Nephron (organoid): Measurements from ENCODE around the gene HSP90AB1.
A peak's percentile ranks its signal among the peaks of the same experiment; 100 is the strongest.

Experiments
- H3K27ac Mint-ChIP-seq, 3 experiments: 2 replicates each; pipeline ENCODE4 v1.8.0; 2020; ENCODE audit warnings: mixed read lengths in 3 of 3, mild to moderate bottlenecking in 2 of 3, moderate library complexity in 1 of 3
- H3K27me3 Mint-ChIP-seq: 2 replicates; pipeline ENCODE4 v1.8.0; 2021; ENCODE audit warnings: low read depth, mild to moderate bottlenecking, moderate library complexity, mixed read lengths
- H3K36me3 Mint-ChIP-seq: 2 replicates; pipeline ENCODE4 v1.8.0; 2020; ENCODE audit warnings: low read depth, mixed read lengths
- H3K4me1 Mint-ChIP-seq: 2 replicates; pipeline ENCODE4 v1.8.0; 2020; ENCODE audit warnings: mixed read lengths
- H3K4me3 Mint-ChIP-seq, 3 experiments: 2 replicates each; pipeline ENCODE4 v1.8.0; 2020; ENCODE audit warnings: mild to moderate bottlenecking in 3 of 3, mixed read lengths in 3 of 3, moderate library complexity in 2 of 3
- H3K9me3 Mint-ChIP-seq: 2 replicates; pipeline ENCODE4 v1.8.0; 2020; ENCODE audit warnings: mixed read lengths
- TF ChIP-seq, protein P1 (sequence below), 3 experiments: fragments of 200-600 bp; sonication (generic); IDR thresholded peaks; one replicate each; pipeline ENCODE4 v1.5.0; 2021; ENCODE audit warnings: antibody characterized with exemption in 3 of 3; ENCODE audit not compliant: unreplicated experiment in 3 of 3

The HSP90AB1 gene

DNA sequence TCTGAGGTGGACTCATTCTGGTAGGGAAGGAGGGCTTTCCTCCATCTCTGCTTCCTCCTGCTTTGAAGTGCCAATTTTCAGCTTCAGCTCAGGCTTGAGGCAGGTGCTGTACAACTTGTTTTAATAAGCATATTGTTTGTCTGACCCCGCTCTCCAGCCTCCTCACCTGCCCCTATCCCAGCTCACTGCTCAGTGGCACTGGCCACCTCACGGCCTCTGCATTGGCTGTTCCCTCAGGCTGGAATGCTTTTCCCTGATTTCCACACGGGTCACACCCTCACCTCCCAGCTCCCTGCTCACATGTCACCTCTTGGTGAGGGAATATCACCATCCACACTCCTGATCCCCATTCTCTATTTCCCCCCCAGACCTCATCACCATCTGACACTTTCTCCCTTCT lies 52.0 kb downstream of the HSP90AB1 start:
- peak overlapping the region in 2 of 3 experiments; percentile 45 to 74 for H3K4me3 Mint-ChIP-seq
- peaks cover 56% of the 10 kb centered on the region for H3K27me3 Mint-ChIP-seq
- H3K4me1 Mint-ChIP-seq = no peaks in the 10 kb centered on the region
- peaks cover 29% of the 10 kb centered on the region for H3K36me3 Mint-ChIP-seq
- TF ChIP-seq, protein P1, sequence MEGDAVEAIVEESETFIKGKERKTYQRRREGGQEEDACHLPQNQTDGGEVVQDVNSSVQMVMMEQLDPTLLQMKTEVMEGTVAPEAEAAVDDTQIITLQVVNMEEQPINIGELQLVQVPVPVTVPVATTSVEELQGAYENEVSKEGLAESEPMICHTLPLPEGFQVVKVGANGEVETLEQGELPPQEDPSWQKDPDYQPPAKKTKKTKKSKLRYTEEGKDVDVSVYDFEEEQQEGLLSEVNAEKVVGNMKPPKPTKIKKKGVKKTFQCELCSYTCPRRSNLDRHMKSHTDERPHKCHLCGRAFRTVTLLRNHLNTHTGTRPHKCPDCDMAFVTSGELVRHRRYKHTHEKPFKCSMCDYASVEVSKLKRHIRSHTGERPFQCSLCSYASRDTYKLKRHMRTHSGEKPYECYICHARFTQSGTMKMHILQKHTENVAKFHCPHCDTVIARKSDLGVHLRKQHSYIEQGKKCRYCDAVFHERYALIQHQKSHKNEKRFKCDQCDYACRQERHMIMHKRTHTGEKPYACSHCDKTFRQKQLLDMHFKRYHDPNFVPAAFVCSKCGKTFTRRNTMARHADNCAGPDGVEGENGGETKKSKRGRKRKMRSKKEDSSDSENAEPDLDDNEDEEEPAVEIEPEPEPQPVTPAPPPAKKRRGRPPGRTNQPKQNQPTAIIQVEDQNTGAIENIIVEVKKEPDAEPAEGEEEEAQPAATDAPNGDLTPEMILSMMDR (IDR thresholded peaks at IDR 0.05; ENCODE audit: unreplicated experiment in 3 of 3) = no peak
- no peak overlapping the region for H3K27ac Mint-ChIP-seq
- no peaks in the 10 kb centered on the region for H3K9me3 Mint-ChIP-seq

DNA sequence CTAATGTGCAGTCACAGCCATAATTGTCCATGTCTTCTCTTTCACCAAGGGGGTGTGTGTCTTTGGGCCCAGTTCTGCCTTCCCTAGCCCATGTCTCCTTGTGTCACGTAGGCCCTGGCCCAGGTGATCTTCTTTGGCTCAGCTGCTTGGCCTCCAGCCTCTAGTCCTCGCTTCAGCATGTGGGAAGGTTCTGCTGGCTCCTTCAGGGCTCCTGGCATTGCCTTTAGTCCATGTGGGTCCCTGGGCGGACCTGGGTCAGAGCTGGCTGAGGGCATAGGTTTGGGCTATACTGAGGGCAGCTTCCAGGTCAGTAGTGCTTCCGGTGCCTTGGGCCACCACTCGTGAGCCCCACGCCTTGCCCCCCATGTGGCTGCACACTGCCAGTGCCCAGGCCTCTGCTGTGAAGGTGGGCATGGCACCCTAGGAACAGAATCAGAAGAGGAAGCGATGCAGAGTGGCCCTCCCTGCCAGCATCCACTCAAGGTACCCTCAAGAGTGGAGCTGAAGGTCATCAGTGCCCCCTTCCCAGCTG lies 53.5 kb downstream of the HSP90AB1 start:
- peaks cover 41% of the 10 kb centered on the region for H3K27me3 Mint-ChIP-seq
- H3K4me3 Mint-ChIP-seq = no peak overlapping the region
- TF ChIP-seq, protein P1 (IDR thresholded peaks at IDR 0.05; ENCODE audit: unreplicated experiment in 3 of 3) = no peak
- H3K36me3 Mint-ChIP-seq = peaks cover 30% of the 10 kb centered on the region
- H3K27ac Mint-ChIP-seq = no peak overlapping the region
- no peaks in the 10 kb centered on the region for H3K4me1 Mint-ChIP-seq
- no peaks in the 10 kb centered on the region for H3K9me3 Mint-ChIP-seq

DNA sequence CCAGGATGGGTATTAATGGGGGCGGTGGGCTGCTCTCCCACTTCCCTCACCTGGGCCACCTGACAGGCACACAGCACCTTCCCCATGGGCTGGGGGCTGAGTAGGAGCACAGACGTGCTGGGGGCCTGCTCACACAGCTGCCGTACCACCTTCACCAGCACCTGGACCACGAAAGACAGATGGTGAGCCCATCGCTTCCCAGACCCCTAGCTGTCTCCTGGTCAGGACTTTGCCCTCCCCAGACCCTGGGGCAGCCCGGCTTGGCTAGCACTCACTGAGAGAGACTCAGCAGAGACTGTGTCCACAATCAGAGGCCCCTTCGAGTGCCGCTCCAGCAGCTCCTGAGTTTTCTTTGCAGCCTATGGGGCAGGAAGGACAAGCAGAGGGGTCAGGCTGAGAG lies 54.2 kb downstream of the HSP90AB1 start:
- H3K4me3 Mint-ChIP-seq = no peak overlapping the region
- peaks cover 35% of the 10 kb centered on the region for H3K27me3 Mint-ChIP-seq
- H3K27ac Mint-ChIP-seq = no peak overlapping the region
- H3K4me1 Mint-ChIP-seq = no peaks in the 10 kb centered on the region
- TF ChIP-seq, protein P1 (IDR thresholded peaks at IDR 0.05; ENCODE audit: unreplicated experiment in 3 of 3) = no peak
- peaks cover 36% of the 10 kb centered on the region for H3K36me3 Mint-ChIP-seq
- H3K9me3 Mint-ChIP-seq = no peaks in the 10 kb centered on the region

DNA sequence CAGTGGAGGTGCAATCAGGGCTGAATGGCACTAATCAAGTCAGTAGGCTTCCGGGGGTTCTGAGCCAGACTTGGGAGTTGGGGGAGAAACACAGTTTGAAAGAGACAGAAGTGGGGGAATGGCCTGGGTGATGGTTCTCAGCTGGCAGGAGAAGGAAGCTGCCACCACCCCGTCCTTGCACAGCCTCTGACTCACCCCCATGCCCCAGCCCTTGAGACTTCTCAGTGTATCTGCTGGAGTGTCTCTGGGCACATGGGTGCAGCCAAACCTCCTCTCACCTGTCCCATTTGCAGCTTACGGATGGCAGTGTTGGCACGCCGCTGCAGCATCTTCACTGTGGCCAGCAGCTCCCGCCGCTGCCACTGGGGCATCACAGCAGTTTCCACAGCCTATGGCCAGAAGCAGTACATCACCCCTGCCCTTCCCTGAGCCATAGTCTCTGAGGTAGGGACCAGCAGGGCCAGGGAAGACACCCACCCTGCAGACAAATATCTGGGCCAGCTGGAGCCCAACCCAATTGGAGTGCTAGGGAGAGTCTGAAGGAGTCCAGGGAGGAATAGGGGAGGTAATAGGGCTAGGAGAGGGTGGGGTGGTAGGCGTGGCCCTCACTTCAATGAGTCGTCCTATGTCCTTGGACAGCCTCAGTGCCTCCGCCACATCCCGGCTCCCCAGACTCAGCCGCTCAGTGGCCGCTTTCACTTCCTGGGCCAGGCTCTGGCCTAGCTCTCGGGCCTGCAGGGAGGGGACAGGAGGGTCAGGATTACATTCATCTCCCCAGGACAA lies 55.1 kb downstream of the HSP90AB1 start:
- TF ChIP-seq, protein P1 (IDR thresholded peaks at IDR 0.05; ENCODE audit: unreplicated experiment in 3 of 3) = no peak

DNA sequence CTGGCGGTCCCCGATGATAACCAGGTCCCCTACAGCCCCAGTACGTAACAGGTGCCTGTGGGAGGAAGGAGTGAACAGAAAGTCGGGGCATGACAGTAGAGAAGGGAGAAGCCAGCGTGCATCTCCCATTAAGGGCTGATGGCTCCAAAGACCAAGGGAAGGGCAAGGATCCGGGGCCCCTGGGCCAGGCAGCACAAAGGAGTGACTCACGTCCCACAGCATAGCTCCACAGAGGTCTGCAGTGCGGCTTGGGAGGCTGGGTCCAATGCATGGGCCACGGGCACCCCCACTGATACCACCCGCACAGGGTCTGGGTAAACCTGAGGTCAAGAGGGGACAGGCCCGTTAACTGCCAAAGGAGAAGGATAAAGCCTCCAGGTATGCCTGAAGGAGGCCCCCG lies 56.0 kb downstream of the HSP90AB1 start:
- Mint-ChIP-seq H3K4me3 (no peak overlapping the region), H3K27me3 (peaks cover 21% of the 10 kb centered on the region), H3K36me3 (peaks cover 38% of the 10 kb centered on the region), H3K27ac (no peak overlapping the region), H3K9me3 (no peaks in the 10 kb centered on the region), H3K4me1 (no peaks in the 10 kb centered on the region)
- TF ChIP-seq, protein P1 (IDR thresholded peaks at IDR 0.05; ENCODE audit: unreplicated experiment in 3 of 3) = no peak

More for the DNA sequence above, 55.1 kb downstream of the HSP90AB1 start:
- Mint-ChIP-seq H3K27ac (no peak overlapping the region), H3K9me3 (no peaks in the 10 kb centered on the region), H3K36me3 (peaks cover 36% of the 10 kb centered on the region), H3K4me1 (no peaks in the 10 kb centered on the region), H3K4me3 (no peak overlapping the region), H3K27me3 (peaks cover 26% of the 10 kb centered on the region)
